HEK293 (cell line): Measurements from ENCODE around the gene VWA5A.

Experiments used
- CTCF ChIP-seq: fragments of 450-650 bp; formaldehyde crosslinking; IDR thresholded peaks from 2 replicates; pipeline ENCODE4 v1.5.1; 2016; ENCODE audit warnings: missing biosample characterization, missing genetic modification characterization
- PRDM10 ChIP-seq: fragments of 450-650 bp; formaldehyde crosslinking; IDR thresholded peaks from 2 replicates; pipeline ENCODE4 v1.5.1; 2016; ENCODE audit warnings: missing biosample characterization, missing genetic modification characterization
- REST ChIP-seq: fragments of 450-650 bp; formaldehyde crosslinking; IDR thresholded peaks from 2 replicates; pipeline ENCODE4 v1.5.1; 2016; ENCODE audit warnings: missing biosample characterization, missing genetic modification characterization
- ZBTB8A ChIP-seq: fragments of 450-650 bp; formaldehyde crosslinking; IDR thresholded peaks from 2 replicates; pipeline ENCODE4 v1.5.1; 2016; ENCODE audit warnings: missing biosample characterization, missing genetic modification characterization
- ZNF121 ChIP-seq: fragments of 450-650 bp; formaldehyde crosslinking; IDR thresholded peaks from 2 replicates; pipeline ENCODE4 v1.5.1; 2016; ENCODE audit warnings: missing biosample characterization, missing genetic modification characterization
- ZNF184 ChIP-seq: fragments of 450-650 bp; IDR thresholded peaks from 2 replicates; pipeline ENCODE4 v1.5.1; 2018; ENCODE audit warnings: missing biosample characterization, mild to moderate bottlenecking, missing genetic modification characterization
- ZNF274 ChIP-seq, 2 experiments: fragments of 200-500 bp in 1 of 2; fragments of 450-650 bp in 1 of 2; sonication (Bioruptor generic) in 1 of 2; formaldehyde crosslinking in 1 of 2; IDR thresholded peaks; 2 replicates each; pipeline versions ENCODE4 v1.5.1 to v1.6.1; 2014 to 2016; ENCODE audit warnings: borderline replicate concordance in 1 of 2, inconsistent platforms in 1 of 2, low read length in 1 of 2, missing biosample characterization in 1 of 2, missing genetic modification characterization in 1 of 2
- ZNF302 ChIP-seq: fragments of 450-650 bp; formaldehyde crosslinking; IDR thresholded peaks from 2 replicates; pipeline ENCODE4 v1.5.1; 2016; ENCODE audit warnings: missing biosample characterization, missing genetic modification characterization, low read depth
- ZNF501 ChIP-seq: fragments of 450-650 bp; formaldehyde crosslinking; IDR thresholded peaks from 2 replicates; pipeline ENCODE4 v1.5.1; 2016; ENCODE audit warnings: missing biosample characterization, missing genetic modification characterization
- ZNF530 ChIP-seq: fragments of 450-650 bp; formaldehyde crosslinking; IDR thresholded peaks from 2 replicates; pipeline ENCODE4 v1.5.1; 2016; ENCODE audit warnings: low read depth, missing biosample characterization, missing genetic modification characterization
- ZNF830 ChIP-seq: fragments of 450-650 bp; IDR thresholded peaks from 2 replicates; pipeline ENCODE4 v1.5.0; 2018; ENCODE audit warnings: missing biosample characterization, missing genetic modification characterization, low read depth, mild to moderate bottlenecking, moderate library complexity
- TF ChIP-seq, protein P1 (sequence below): fragments of 450-650 bp; formaldehyde crosslinking; IDR thresholded peaks from 2 replicates; pipeline ENCODE4 v1.5.1; 2016; ENCODE audit warnings: missing biosample characterization, missing genetic modification characterization, low read depth

DNA sequence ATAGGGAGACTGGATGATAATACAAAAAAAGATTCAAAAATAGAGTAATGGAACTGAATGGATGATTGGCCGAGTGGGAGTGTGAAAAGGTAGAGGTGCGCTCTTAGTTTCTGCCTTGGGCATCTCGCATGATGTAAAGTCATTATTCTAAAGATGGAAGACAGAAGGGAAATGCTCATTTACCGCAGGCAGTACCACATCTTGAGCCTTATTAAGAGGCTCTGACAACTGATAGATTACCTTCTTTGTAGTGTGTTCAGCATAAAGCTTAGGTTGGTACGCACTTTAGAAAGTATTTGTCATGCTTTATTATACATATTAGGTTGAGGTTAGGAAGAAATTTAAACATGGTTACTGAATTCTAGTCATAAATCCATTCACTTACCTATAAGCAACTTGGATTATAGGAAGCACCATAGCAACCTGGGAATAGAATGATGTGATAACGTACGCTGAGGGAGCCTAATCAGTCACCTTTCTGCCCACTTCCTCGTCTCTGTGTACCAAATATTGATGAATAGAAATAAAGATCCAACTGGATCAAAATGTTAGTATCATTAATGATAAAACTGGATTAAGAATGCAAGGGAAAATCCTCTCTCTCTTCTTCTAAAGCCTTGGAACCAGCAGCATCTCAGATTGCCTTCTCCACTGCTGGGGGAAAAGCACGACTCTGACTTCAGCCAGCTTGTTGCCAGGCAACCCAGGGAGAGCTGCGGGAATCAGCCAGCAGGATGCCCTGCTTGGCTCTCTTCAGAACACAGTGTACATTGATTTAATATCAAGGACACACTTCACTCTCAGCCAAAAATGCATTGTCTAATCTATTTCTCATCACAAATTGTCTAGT is 29.0 kb upstream of the VWA5A start:
- TF ChIP-seq ZNF501: no peak
- no peak for TF ChIP-seq CTCF (tag by site-specific recombination)
- no peak for TF ChIP-seq ZNF530
- no peak for TF ChIP-seq ZNF184 (tag by site-specific recombination)
- TF ChIP-seq ZNF302 (tag by site-specific recombination): no peak
- TF ChIP-seq ZBTB8A (tag by site-specific recombination): no peak
- TF ChIP-seq ZNF274 (IDR thresholded peaks at IDR 0.05; ENCODE audit: low read length): no peak
- no peak for TF ChIP-seq ZNF274 (tag by site-specific recombination; IDR thresholded peaks at IDR 0.05; ENCODE audit: borderline replicate concordance)
- TF ChIP-seq, protein P1, sequence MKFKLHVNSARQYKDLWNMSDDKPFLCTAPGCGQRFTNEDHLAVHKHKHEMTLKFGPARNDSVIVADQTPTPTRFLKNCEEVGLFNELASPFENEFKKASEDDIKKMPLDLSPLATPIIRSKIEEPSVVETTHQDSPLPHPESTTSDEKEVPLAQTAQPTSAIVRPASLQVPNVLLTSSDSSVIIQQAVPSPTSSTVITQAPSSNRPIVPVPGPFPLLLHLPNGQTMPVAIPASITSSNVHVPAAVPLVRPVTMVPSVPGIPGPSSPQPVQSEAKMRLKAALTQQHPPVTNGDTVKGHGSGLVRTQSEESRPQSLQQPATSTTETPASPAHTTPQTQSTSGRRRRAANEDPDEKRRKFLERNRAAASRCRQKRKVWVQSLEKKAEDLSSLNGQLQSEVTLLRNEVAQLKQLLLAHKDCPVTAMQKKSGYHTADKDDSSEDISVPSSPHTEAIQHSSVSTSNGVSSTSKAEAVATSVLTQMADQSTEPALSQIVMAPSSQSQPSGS (tag by site-specific recombination): no peak
- no peak for TF ChIP-seq ZNF830 (tag by site-specific recombination)
- no peak for TF ChIP-seq PRDM10 (tag by site-specific recombination)
- TF ChIP-seq ZNF121: no peak
- no peak for TF ChIP-seq REST
